Neural progenitor cell (in vitro differentiated cells): ENCODE measurements around the gene ZNF200.

Experiments
- CTCF ChIP-seq: fragments of 200-600 bp; sonication (generic); IDR thresholded peaks from 2 replicates; pipeline ENCODE4 v1.5.1; 2017; ENCODE audit warnings: antibody characterized with exemption, mild to moderate bottlenecking
- EZH2phosphoT487 ChIP-seq: fragments of 200-600 bp; sonication (generic); IDR thresholded peaks from 2 replicates; pipeline ENCODE4 v1.6.1; 2017; ENCODE audit warnings: antibody characterized with exemption

GRCh38 chr16:3274947-3275346 is 40.0 kb upstream of the ZNF200 start:
- TF ChIP-seq CTCF = no peak
- no peak for TF ChIP-seq EZH2phosphoT487
